HEK293 (cell line): ENCODE data around the gene PHACTR2.
A peak's percentile ranks its signal among the peaks of the same experiment; 100 is the strongest.
"Not testable (repeated sequence)": the region's sequence is repeated elsewhere in the genome, so short reads cannot be mapped to it uniquely, and the experiment has no call there.

ENCODE experiments used
- CTCF ChIA-PET: fragments of 350-600 bp; formaldehyde crosslinking; extraction: SDS; loops from one replicate; lab custom pipeline; 2021; ENCODE audit warnings: antibody characterized with exemption; lab: Yijun Ruan, JAX
- POLR2A ChIA-PET: fragments of 300-600 bp; formaldehyde crosslinking; extraction: SDS; loops from one replicate; lab custom pipeline; 2020; ENCODE audit warnings: antibody characterized with exemption, inconsistent platforms; lab: Yijun Ruan, JAX
- H3K27ac ChIP-seq: fragments of 200-500 bp; sonication (Bioruptor generic); 2 replicates; pipeline ENCODE4 v1.5.1; 2014; ENCODE audit warnings: low read depth, low read length, control low read depth, inconsistent platforms; ENCODE audit errors: extremely low read depth
- H3K36me3 ChIP-seq, 2 experiments: fragments of 200-500 bp in 1 of 2; sonication (Bioruptor generic) in 1 of 2; 1 replicate in 1 of 2; 2 replicates in 1 of 2; pipeline ENCODE4 v1.5.1; 2014 to 2017; ENCODE audit warnings: inconsistent platforms in 2 of 2, low read length in 2 of 2; ENCODE audit not compliant: control insufficient read depth in 2 of 2, insufficient read depth in 1 of 2
- H3K4me1 ChIP-seq: fragments of 200-500 bp; sonication (Bioruptor generic); 2 replicates; pipeline ENCODE4 v1.5.1; 2014; ENCODE audit warnings: mild to moderate bottlenecking, low read length, inconsistent platforms; ENCODE audit not compliant: control insufficient read depth, insufficient read depth
- H3K4me3 ChIP-seq: 2 replicates; pipeline ENCODE4 v1.5.1; 2011; ENCODE audit warnings: low read depth, mild to moderate bottlenecking, control low read depth, low read length, moderate library complexity
- H3K9me3 ChIP-seq: fragments of 200-500 bp; sonication (Bioruptor generic); 2 replicates; pipeline ENCODE4 v1.5.1; 2014; ENCODE audit warnings: low read depth, low read length, inconsistent platforms; ENCODE audit not compliant: control insufficient read depth, insufficient read depth
- BCL11B ChIP-seq: fragments of 450-650 bp; formaldehyde crosslinking; IDR thresholded peaks from 2 replicates; pipeline ENCODE4 v1.5.1; 2016; ENCODE audit warnings: low read depth, missing biosample characterization, missing genetic modification characterization
- GLIS1 ChIP-seq: fragments of 450-650 bp; formaldehyde crosslinking; IDR thresholded peaks from 2 replicates; pipeline ENCODE4 v1.5.1; 2016; ENCODE audit warnings: missing biosample characterization, missing genetic modification characterization
- KLF7 ChIP-seq: fragments of 450-650 bp; formaldehyde crosslinking; IDR thresholded peaks from 2 replicates; pipeline ENCODE4 v1.5.1; 2016; ENCODE audit warnings: missing biosample characterization, missing genetic modification characterization, borderline replicate concordance
- MZF1 ChIP-seq: fragments of 450-650 bp; formaldehyde crosslinking; IDR thresholded peaks from 2 replicates; pipeline ENCODE4 v1.5.1; 2017; ENCODE audit warnings: missing biosample characterization, missing genetic modification characterization, borderline replicate concordance
- REPIN1 ChIP-seq: fragments of 450-650 bp; formaldehyde crosslinking; IDR thresholded peaks from 2 replicates; pipeline ENCODE4 v1.5.1; 2017; ENCODE audit warnings: missing biosample characterization, missing genetic modification characterization, low read depth
- ZBTB21 ChIP-seq: fragments of 450-650 bp; formaldehyde crosslinking; IDR thresholded peaks from 2 replicates; pipeline ENCODE4 v1.5.1; 2017; ENCODE audit warnings: missing biosample characterization, missing genetic modification characterization
- ZFP69B ChIP-seq: fragments of 450-650 bp; formaldehyde crosslinking; IDR thresholded peaks from 2 replicates; pipeline ENCODE4 v1.5.1; 2016; ENCODE audit warnings: missing biosample characterization, missing genetic modification characterization
- ZNF146 ChIP-seq: fragments of 450-650 bp; formaldehyde crosslinking; IDR thresholded peaks from 2 replicates; pipeline ENCODE4 v1.5.1; 2016; ENCODE audit warnings: missing biosample characterization, missing genetic modification characterization
- ZNF211 ChIP-seq: fragments of 450-650 bp; formaldehyde crosslinking; IDR thresholded peaks from 2 replicates; pipeline ENCODE4 v1.5.1; 2016; ENCODE audit warnings: low read depth, missing biosample characterization, missing genetic modification characterization
- TF ChIP-seq, protein P1 (sequence below): fragments of 450-650 bp; IDR thresholded peaks from 2 replicates; pipeline ENCODE4 v1.5.1; 2018; ENCODE audit warnings: missing biosample characterization, missing genetic modification characterization

The PHACTR2 gene

GRCh38 chr6:143647732-143648131, 30.0 kb upstream of the PHACTR2 start (continued):
- TF ChIP-seq, protein P1, sequence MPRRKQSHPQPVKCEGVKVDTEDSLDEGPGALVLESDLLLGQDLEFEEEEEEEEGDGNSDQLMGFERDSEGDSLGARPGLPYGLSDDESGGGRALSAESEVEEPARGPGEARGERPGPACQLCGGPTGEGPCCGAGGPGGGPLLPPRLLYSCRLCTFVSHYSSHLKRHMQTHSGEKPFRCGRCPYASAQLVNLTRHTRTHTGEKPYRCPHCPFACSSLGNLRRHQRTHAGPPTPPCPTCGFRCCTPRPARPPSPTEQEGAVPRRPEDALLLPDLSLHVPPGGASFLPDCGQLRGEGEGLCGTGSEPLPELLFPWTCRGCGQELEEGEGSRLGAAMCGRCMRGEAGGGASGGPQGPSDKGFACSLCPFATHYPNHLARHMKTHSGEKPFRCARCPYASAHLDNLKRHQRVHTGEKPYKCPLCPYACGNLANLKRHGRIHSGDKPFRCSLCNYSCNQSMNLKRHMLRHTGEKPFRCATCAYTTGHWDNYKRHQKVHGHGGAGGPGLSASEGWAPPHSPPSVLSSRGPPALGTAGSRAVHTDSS (tag by site-specific recombination): no peak
- TF ChIP-seq, all 188 proteins: peak for 0

DNA sequence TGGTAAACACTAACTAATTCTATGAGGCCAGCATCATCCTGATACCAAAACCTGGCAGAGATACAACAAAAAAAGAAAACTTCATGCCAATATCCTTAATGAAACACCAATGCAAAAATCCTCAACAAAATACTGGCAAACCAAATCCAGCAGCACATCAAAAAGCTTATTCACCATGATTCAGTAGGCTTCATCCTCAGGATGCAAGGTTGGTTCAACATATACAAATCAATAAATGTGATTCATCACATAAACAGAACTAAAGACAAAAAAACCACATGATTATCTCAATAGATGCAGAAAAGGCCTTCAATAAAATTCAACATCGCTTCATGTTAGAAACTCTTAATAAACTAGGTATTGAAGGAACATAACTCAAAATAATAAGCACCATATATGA, 28.4 kb upstream of the PHACTR2 start:
- H3K9me3 ChIP-seq, POLR2A ChIA-PET, H3K4me1 ChIP-seq, H3K27ac ChIP-seq, H3K4me3 ChIP-seq, H3K36me3 ChIP-seq: not testable (repeated sequence)
- CTCF ChIA-PET: interaction anchor here (0.7 kb wide), 1 partner anchor 1609 kb away, joined by 3 read pairs; no protein-coding TSS in a partner anchor

GRCh38 chr6:143651328-143651727, 26.4 kb upstream of the PHACTR2 start:
- H3K36me3 ChIP-seq, H3K4me1 ChIP-seq, H3K27ac ChIP-seq, H3K9me3 ChIP-seq, H3K4me3 ChIP-seq, POLR2A ChIA-PET: not testable (repeated sequence)
- TF ChIP-seq ZNF146 (tag by site-specific recombination): peak; percentile 67
- CTCF ChIA-PET: interaction anchor here (0.7 kb wide), 1 partner anchor 138 kb away, joined by 4 read pairs; no protein-coding TSS in a partner anchor

DNA sequence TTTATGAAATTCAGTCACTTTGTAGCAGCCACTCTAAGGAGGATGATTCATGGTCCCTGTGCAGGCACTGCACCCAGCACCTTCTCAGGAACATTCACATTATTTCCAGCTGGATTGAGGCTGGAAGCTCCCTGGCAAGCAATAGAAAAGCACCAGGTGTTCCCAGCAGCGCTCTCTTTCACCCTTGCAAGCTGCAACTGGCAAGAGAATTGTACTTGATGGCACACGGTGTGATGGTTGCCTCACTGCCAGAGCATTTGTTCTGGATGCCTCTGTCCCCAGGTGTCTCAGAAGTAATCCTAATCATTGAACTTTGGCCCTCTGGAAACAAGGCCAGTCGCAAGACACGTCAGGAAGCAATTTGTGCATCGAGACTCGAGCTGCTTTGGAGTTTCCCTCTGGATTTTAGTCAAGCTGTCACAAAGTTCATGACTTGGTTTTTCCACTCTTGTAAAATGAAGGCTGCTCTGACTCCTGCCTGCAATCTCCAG, 24.9 kb upstream of the PHACTR2 start:
- ChIA-PET POLR2A (no interaction called here), CTCF (interaction anchor here (0.7 kb wide), 1 partner anchor 417 kb away, joined by 3 read pairs; no protein-coding TSS in a partner anchor)
- TF ChIP-seq REPIN1 (no peak), MZF1 (tag by site-specific recombination) (no peak), BCL11B (no peak), ZFP69B (tag by site-specific recombination) (no peak)
- TF ChIP-seq, all 188 proteins: peak for 0
- no peaks in the 10 kb centered on the region for H3K36me3 ChIP-seq
- no peak overlapping the region for H3K4me3 ChIP-seq
- no peaks in the 10 kb centered on the region for H3K4me1 ChIP-seq
- H3K27ac ChIP-seq: no peak overlapping the region
- no peaks in the 10 kb centered on the region for H3K9me3 ChIP-seq

DNA sequence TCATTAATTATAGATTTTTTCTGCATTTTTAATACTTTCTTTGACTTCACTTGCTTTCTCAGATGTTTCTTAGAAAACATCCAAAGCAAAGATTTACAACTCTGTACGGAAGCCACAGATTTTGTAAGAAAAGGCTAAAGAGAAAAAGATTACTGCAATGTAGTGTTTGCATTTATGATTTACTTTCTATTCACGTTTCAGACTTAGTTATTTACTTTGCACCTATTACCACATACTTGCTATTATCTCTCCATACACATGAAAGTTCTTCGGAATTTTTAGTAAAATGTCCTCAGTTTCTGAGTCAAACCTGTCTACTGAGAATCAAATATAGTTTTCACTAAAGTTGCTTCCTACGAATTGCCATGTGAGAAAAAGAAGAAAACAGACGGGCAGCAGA, 22.2 kb upstream of the PHACTR2 start:
- TF ChIP-seq KLF7: no peak
- TF ChIP-seq ZBTB21 (tag by site-specific recombination): no peak
- Histone ChIP-seq H3K9me3 (no peaks in the 10 kb centered on the region), H3K4me1 (no peaks in the 10 kb centered on the region), H3K4me3 (no peak overlapping the region), H3K36me3 (no peaks in the 10 kb centered on the region), H3K27ac (no peak overlapping the region)
- POLR2A ChIA-PET: no interaction called here
- CTCF ChIA-PET: no interaction called here

GRCh38 chr6:143656026-143656425, 21.7 kb upstream of the PHACTR2 start:
- TF ChIP-seq ZNF211 (tag by site-specific recombination) (no peak), GLIS1 (tag by site-specific recombination) (no peak)
- POLR2A ChIA-PET: no interaction called here
- CTCF ChIA-PET: no interaction called here
- H3K4me1 ChIP-seq: no peaks in the 10 kb centered on the region
- no peaks in the 10 kb centered on the region for H3K9me3 ChIP-seq
- no peaks in the 10 kb centered on the region for H3K36me3 ChIP-seq
- H3K27ac ChIP-seq: no peak overlapping the region
- no peak overlapping the region for H3K4me3 ChIP-seq
